WTC11 (cell line): Measurements from ENCODE around the gene ACO2. TPM values are rescaled to one million over a fixed set of nuclear protein-coding genes. Genes with fewer than 3 reads are reported as not detected.

Experiments
- ATAC-seq: fragments of 200-7000 bp; cut with Tn5 transposase; 2 replicates; pipeline ENCODE4 v1.10.0; 2021; ENCODE audit warnings: mild to moderate bottlenecking, moderate library complexity
- CTCF ChIA-PET: fragments of 300-600 bp; sonication (Branson Sonifier 250); formaldehyde crosslinking; loops from one replicate; lab custom pipeline; 2021; ENCODE audit warnings: antibody characterized with exemption; lab: Charles Lee
- POLR2A ChIA-PET: fragments of 350-600 bp; sonication (Branson Sonifier 250); formaldehyde crosslinking; loops from one replicate; lab custom pipeline; 2021; ENCODE audit warnings: antibody characterized with exemption; lab: Charles Lee
- DNase-seq: peaks from one replicate; pipeline ENCODE4 v3.0.0; 2021; ENCODE audit warnings: low spot score
- H3K27ac Mint-ChIP-seq: 2 replicates; pipeline ENCODE4 v1.8.0; 2021; ENCODE audit warnings: mixed read lengths
- H3K27me3 Mint-ChIP-seq: 2 replicates; pipeline ENCODE4 v1.8.0; 2021; ENCODE audit warnings: low read depth, mild to moderate bottlenecking, moderate library complexity, mixed read lengths
- H3K36me3 Mint-ChIP-seq: 2 replicates; pipeline ENCODE4 v1.8.0; 2021; ENCODE audit warnings: mixed read lengths
- H3K4me1 Mint-ChIP-seq: 2 replicates; pipeline ENCODE4 v1.8.0; 2022; ENCODE audit warnings: mixed read lengths
- H3K4me3 Mint-ChIP-seq: 2 replicates; pipeline ENCODE4 v1.8.0; 2021; ENCODE audit warnings: mild to moderate bottlenecking, moderate library complexity, mixed read lengths
- H3K9me3 Mint-ChIP-seq: 2 replicates; pipeline ENCODE4 v1.8.0; 2021; ENCODE audit warnings: mixed read lengths
- ESRRA ChIP-seq: sonication (generic); formaldehyde crosslinking; IDR thresholded peaks from 2 replicates; pipeline ENCODE4 v1.8.1; 2022; ENCODE audit warnings: mild to moderate bottlenecking, missing genetic modification reagents, borderline replicate concordance
- FOXK1 ChIP-seq: sonication (generic); formaldehyde crosslinking; IDR thresholded peaks from 2 replicates; pipeline ENCODE4 v1.8.0; 2022; ENCODE audit warnings: mild to moderate bottlenecking, moderate library complexity, missing genetic modification reagents
- JAZF1 ChIP-seq: fragments of 250-450 bp; sonication (Bioruptor Pico); IDR thresholded peaks from 2 replicates; pipeline ENCODE4 v1.9.0; 2021; ENCODE audit warnings: moderate library complexity, mild to moderate bottlenecking, inconsistent platforms
- NFE2L1 ChIP-seq: sonication (generic); formaldehyde crosslinking; IDR thresholded peaks from 2 replicates; pipeline ENCODE4 v1.8.1; 2023; ENCODE audit warnings: missing genetic modification reagents
- OVOL2 ChIP-seq: fragments of 250-450 bp; sonication (Bioruptor Pico); IDR thresholded peaks from 2 replicates; pipeline ENCODE4 v1.9.0; 2021; ENCODE audit warnings: mild to moderate bottlenecking, borderline replicate concordance
- RORB ChIP-seq: fragments of 250-450 bp; sonication (Bioruptor Pico); IDR thresholded peaks from 2 replicates; pipeline ENCODE4 v1.9.0; 2021; ENCODE audit warnings: mild to moderate bottlenecking
- TEAD1 ChIP-seq: sonication (generic); formaldehyde crosslinking; IDR thresholded peaks from 2 replicates; pipeline ENCODE4 v1.8.0; 2022; ENCODE audit warnings: mild to moderate bottlenecking, missing genetic modification reagents
- TEAD4 ChIP-seq: sonication (generic); formaldehyde crosslinking; IDR thresholded peaks from 2 replicates; pipeline ENCODE4 v1.8.0; 2022; ENCODE audit warnings: mild to moderate bottlenecking, missing genetic modification reagents
- ZBTB21 ChIP-seq: sonication (generic); formaldehyde crosslinking; IDR thresholded peaks from 2 replicates; pipeline ENCODE4 v1.8.1; 2023; ENCODE audit warnings: mild to moderate bottlenecking, missing genetic modification reagents, borderline replicate concordance
- ZNF317 ChIP-seq: sonication (generic); formaldehyde crosslinking; IDR thresholded peaks from 2 replicates; pipeline ENCODE4 v1.8.1; 2023; ENCODE audit warnings: low read depth, mild to moderate bottlenecking, moderate library complexity, missing genetic modification reagents, borderline replicate concordance
- ZNF416 ChIP-seq: fragments of 250-450 bp; sonication (Bioruptor Pico); IDR thresholded peaks from 2 replicates; pipeline ENCODE4 v1.9.0; 2021; ENCODE audit warnings: mild to moderate bottlenecking, inconsistent platforms
- ZNF423 ChIP-seq: fragments of 250-450 bp; sonication (Bioruptor Pico); IDR thresholded peaks from 2 replicates; pipeline ENCODE4 v2.1.2; 2022; ENCODE audit warnings: mild to moderate bottlenecking, moderate library complexity
- ZNF671 ChIP-seq: fragments of 250-450 bp; sonication (Bioruptor Pico); IDR thresholded peaks from 2 replicates; pipeline ENCODE4 v1.8.0; 2021; ENCODE audit warnings: mild to moderate bottlenecking
- total RNA-seq: library from RNA; stranded (reverse); gene quantifications from 3 replicates; pipeline ENCODE4 v1.2.3, GENCODE V29; 2021
- TF ChIP-seq, protein P1 (sequence below): fragments of 250-450 bp; sonication (Bioruptor Pico); IDR thresholded peaks from 2 replicates; pipeline ENCODE4 v1.9.0; 2021; ENCODE audit warnings: mild to moderate bottlenecking
- TF ChIP-seq, protein P2 (sequence below): sonication (generic); formaldehyde crosslinking; IDR thresholded peaks from 2 replicates; pipeline ENCODE4 v1.8.1; 2023; ENCODE audit warnings: mild to moderate bottlenecking, missing genetic modification reagents, moderate library complexity
- TF ChIP-seq, protein P3 (sequence below): fragments of 250-450 bp; sonication (Bioruptor Pico); IDR thresholded peaks from 2 replicates; pipeline ENCODE4 v1.9.0; 2021; ENCODE audit warnings: mild to moderate bottlenecking, borderline replicate concordance
- TF ChIP-seq, protein P4 (sequence below): sonication (generic); formaldehyde crosslinking; IDR thresholded peaks from 2 replicates; pipeline ENCODE4 v1.8.1; 2022; ENCODE audit warnings: mild to moderate bottlenecking, missing genetic modification reagents, moderate library complexity, borderline replicate concordance
- TF ChIP-seq, protein P5 (sequence below): sonication (generic); formaldehyde crosslinking; IDR thresholded peaks from 2 replicates; pipeline ENCODE4 v1.8.0; 2022; ENCODE audit warnings: mild to moderate bottlenecking, missing genetic modification reagents
- TF ChIP-seq, protein P6 (sequence below): sonication (generic); formaldehyde crosslinking; IDR thresholded peaks from 2 replicates; pipeline ENCODE4 v1.8.0; 2022; ENCODE audit warnings: mild to moderate bottlenecking, missing genetic modification reagents
- TF ChIP-seq, protein P7 (sequence below): sonication (generic); formaldehyde crosslinking; IDR thresholded peaks from 2 replicates; pipeline ENCODE4 v1.8.0; 2023; ENCODE audit warnings: missing genetic modification reagents, mild to moderate bottlenecking, borderline replicate concordance

The ACO2 gene
- total RNA-seq, 1 experiment from 2014 or later: 104 TPM

DNA sequence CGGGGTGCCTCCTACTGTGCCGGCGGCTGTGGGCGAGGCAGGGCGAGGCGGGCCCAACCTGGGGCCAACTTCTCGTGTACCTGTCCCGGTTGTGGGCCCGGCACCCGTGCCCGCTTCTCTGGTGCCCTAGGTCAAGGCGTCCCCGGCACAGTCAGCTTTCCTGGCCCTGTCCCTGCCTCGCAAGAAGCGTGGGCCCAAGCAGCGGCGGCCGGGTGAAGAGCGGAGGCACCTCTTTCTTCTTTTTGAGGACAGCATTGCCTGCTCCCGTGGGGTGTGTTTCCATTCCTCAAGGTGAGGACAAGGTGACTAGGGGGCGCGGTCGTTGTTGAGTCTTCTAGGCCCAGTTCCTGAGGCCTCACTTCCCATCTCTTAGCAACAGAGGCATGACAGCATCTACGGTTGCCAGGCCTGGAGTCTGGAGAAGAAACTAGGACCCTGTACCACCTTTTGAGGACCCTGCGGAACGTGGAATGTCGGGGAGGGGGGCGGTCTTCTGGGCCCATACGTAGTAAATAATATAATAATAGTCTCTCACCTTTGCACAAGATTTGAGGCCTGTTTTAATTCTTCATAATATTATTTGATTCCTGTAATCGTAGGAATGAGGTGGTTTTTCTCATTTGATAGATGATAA is 418 bp downstream of the ACO2 start:
- CTCF ChIA-PET: interaction anchor here (1.0 to 2.4 kb wide), 13 partner anchors 11 to 223 kb away, joined by 3 to 26 read pairs (median 6); partner anchors contain the start of genes POLR3H, TEF and TOB2

DNA sequence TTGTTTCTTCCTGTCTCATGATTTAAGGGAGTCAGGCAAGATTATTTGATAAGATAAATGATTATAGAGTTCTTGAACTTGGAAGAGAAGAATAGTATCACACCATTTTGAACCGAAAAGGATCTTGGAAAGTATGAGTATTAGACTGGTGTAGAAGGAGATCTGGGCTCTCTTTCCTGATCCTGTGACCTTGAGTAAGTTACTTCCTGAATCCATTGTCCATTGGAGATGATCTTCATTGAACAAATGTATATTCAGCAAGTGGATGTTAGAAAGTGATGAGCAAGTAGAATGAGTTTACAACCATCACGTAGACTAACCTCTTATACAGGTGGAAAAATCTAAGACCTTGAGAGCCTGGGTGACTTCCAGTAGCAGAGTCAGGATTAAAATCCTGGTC is 2.0 kb downstream of the ACO2 start:
- no peak for DNase-seq
- Mint-ChIP-seq H3K36me3 (peaks cover 29% of the 10 kb centered on the region), H3K4me3 (peak overlapping the region; percentile 96), H3K4me1 (peaks cover 28% of the 10 kb centered on the region), H3K27ac (peak overlapping the region; percentile 41), H3K27me3 (no peaks in the 10 kb centered on the region; the same call in 1 of the 2 replicates), H3K9me3 (no peaks in the 10 kb centered on the region)
- POLR2A ChIA-PET: no interaction called here
- no peak for ATAC-seq
- CTCF ChIA-PET: no interaction called here
- TF ChIP-seq OVOL2 (CRISPR knock-in tag): no peak
- TF ChIP-seq, protein P1, sequence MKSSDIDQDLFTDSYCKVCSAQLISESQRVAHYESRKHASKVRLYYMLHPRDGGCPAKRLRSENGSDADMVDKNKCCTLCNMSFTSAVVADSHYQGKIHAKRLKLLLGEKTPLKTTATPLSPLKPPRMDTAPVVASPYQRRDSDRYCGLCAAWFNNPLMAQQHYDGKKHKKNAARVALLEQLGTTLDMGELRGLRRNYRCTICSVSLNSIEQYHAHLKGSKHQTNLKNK (CRISPR knock-in tag): no peak
- TF ChIP-seq, protein P2, sequence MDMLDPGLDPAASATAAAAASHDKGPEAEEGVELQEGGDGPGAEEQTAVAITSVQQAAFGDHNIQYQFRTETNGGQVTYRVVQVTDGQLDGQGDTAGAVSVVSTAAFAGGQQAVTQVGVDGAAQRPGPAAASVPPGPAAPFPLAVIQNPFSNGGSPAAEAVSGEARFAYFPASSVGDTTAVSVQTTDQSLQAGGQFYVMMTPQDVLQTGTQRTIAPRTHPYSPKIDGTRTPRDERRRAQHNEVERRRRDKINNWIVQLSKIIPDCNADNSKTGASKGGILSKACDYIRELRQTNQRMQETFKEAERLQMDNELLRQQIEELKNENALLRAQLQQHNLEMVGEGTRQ: no peak
- TF ChIP-seq ZNF423: no peak
- TF ChIP-seq ZNF317 (CRISPR knock-in tag): no peak
- no peak for TF ChIP-seq NFE2L1 (CRISPR knock-in tag)
- no peak for TF ChIP-seq ZBTB21 (CRISPR knock-in tag)
- TF ChIP-seq ZNF671 (CRISPR knock-in tag): no peak
- TF ChIP-seq, protein P3, sequence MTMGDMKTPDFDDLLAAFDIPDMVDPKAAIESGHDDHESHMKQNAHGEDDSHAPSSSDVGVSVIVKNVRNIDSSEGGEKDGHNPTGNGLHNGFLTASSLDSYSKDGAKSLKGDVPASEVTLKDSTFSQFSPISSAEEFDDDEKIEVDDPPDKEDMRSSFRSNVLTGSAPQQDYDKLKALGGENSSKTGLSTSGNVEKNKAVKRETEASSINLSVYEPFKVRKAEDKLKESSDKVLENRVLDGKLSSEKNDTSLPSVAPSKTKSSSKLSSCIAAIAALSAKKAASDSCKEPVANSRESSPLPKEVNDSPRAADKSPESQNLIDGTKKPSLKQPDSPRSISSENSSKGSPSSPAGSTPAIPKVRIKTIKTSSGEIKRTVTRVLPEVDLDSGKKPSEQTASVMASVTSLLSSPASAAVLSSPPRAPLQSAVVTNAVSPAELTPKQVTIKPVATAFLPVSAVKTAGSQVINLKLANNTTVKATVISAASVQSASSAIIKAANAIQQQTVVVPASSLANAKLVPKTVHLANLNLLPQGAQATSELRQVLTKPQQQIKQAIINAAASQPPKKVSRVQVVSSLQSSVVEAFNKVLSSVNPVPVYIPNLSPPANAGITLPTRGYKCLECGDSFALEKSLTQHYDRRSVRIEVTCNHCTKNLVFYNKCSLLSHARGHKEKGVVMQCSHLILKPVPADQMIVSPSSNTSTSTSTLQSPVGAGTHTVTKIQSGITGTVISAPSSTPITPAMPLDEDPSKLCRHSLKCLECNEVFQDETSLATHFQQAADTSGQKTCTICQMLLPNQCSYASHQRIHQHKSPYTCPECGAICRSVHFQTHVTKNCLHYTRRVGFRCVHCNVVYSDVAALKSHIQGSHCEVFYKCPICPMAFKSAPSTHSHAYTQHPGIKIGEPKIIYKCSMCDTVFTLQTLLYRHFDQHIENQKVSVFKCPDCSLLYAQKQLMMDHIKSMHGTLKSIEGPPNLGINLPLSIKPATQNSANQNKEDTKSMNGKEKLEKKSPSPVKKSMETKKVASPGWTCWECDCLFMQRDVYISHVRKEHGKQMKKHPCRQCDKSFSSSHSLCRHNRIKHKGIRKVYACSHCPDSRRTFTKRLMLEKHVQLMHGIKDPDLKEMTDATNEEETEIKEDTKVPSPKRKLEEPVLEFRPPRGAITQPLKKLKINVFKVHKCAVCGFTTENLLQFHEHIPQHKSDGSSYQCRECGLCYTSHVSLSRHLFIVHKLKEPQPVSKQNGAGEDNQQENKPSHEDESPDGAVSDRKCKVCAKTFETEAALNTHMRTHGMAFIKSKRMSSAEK (CRISPR knock-in tag): no peak
- TF ChIP-seq, protein P4, sequence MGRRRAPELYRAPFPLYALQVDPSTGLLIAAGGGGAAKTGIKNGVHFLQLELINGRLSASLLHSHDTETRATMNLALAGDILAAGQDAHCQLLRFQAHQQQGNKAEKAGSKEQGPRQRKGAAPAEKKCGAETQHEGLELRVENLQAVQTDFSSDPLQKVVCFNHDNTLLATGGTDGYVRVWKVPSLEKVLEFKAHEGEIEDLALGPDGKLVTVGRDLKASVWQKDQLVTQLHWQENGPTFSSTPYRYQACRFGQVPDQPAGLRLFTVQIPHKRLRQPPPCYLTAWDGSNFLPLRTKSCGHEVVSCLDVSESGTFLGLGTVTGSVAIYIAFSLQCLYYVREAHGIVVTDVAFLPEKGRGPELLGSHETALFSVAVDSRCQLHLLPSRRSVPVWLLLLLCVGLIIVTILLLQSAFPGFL: no peak

More for the DNA sequence above, 418 bp downstream of the ACO2 start:
- DNase-seq (peak; percentile 34), ATAC-seq (peak; percentile 10)
- peaks cover 28% of the 10 kb centered on the region for H3K4me1 Mint-ChIP-seq
- peak overlapping the region; percentile 97 for H3K27ac Mint-ChIP-seq
- TF ChIP-seq ESRRA (CRISPR knock-in tag) (peak; percentile 89), TEAD1 (CRISPR knock-in tag) (no peak; the same call in 1 of the 2 replicates), JAZF1 (no peak), TEAD4 (0 out of 2 replicates have a peak, but pooled peaks have one; percentile 26), ZNF416 (CRISPR knock-in tag) (no peak), RORB (CRISPR knock-in tag) (no peak), FOXK1 (peak; percentile 64; the same call in 1 of the 2 replicates)
- TF ChIP-seq, protein P5, sequence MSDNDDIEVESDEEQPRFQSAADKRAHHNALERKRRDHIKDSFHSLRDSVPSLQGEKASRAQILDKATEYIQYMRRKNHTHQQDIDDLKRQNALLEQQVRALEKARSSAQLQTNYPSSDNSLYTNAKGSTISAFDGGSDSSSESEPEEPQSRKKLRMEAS (CRISPR knock-in tag): peak; percentile 49; the same call in 1 of the 2 replicates
- TF ChIP-seq, protein P6, sequence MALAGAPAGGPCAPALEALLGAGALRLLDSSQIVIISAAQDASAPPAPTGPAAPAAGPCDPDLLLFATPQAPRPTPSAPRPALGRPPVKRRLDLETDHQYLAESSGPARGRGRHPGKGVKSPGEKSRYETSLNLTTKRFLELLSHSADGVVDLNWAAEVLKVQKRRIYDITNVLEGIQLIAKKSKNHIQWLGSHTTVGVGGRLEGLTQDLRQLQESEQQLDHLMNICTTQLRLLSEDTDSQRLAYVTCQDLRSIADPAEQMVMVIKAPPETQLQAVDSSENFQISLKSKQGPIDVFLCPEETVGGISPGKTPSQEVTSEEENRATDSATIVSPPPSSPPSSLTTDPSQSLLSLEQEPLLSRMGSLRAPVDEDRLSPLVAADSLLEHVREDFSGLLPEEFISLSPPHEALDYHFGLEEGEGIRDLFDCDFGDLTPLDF: no peak
- TF ChIP-seq, protein P2: no peak
- TF ChIP-seq, protein P7, sequence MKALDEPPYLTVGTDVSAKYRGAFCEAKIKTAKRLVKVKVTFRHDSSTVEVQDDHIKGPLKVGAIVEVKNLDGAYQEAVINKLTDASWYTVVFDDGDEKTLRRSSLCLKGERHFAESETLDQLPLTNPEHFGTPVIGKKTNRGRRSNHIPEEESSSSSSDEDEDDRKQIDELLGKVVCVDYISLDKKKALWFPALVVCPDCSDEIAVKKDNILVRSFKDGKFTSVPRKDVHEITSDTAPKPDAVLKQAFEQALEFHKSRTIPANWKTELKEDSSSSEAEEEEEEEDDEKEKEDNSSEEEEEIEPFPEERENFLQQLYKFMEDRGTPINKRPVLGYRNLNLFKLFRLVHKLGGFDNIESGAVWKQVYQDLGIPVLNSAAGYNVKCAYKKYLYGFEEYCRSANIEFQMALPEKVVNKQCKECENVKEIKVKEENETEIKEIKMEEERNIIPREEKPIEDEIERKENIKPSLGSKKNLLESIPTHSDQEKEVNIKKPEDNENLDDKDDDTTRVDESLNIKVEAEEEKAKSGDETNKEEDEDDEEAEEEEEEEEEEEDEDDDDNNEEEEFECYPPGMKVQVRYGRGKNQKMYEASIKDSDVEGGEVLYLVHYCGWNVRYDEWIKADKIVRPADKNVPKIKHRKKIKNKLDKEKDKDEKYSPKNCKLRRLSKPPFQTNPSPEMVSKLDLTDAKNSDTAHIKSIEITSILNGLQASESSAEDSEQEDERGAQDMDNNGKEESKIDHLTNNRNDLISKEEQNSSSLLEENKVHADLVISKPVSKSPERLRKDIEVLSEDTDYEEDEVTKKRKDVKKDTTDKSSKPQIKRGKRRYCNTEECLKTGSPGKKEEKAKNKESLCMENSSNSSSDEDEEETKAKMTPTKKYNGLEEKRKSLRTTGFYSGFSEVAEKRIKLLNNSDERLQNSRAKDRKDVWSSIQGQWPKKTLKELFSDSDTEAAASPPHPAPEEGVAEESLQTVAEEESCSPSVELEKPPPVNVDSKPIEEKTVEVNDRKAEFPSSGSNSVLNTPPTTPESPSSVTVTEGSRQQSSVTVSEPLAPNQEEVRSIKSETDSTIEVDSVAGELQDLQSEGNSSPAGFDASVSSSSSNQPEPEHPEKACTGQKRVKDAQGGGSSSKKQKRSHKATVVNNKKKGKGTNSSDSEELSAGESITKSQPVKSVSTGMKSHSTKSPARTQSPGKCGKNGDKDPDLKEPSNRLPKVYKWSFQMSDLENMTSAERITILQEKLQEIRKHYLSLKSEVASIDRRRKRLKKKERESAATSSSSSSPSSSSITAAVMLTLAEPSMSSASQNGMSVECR: peak; percentile 2; the same call in 1 of the 2 replicates
- H3K27me3 Mint-ChIP-seq: no peaks in the 10 kb centered on the region; the same call in 1 of the 2 replicates
- H3K9me3 Mint-ChIP-seq: no peaks in the 10 kb centered on the region
- peaks cover 42% of the 10 kb centered on the region for H3K36me3 Mint-ChIP-seq
- peak overlapping the region; percentile 96 for H3K4me3 Mint-ChIP-seq
- POLR2A ChIA-PET: interaction anchor here (0.9 to 2.2 kb wide), 11 partner anchors 9 to 151 kb away, joined by 3 to 44 read pairs (median 11); partner anchors contain the start of genes DESI1, TEF, TOB2 and XRCC6
